ENCODE data around the gene RBM10. TPM values are rescaled to one million over a fixed set of nuclear protein-coding genes. Genes with fewer than 3 reads are reported as not detected.

Gene RBM10
- total RNA-seq (2022; extraction: Qiagen RNA extraction) = 29.2 to 47.5 TPM (median 45.8 TPM) in 5 replicates

GRCh38 chrX:47144626-47145394 is at the start of gene RBM10, which contains the start of gene NDUFB11:
RBM10 (plus strand) TSS chrX:47145221; CDS start chrX:47147482, 2,261 bp downstream.
NDUFB11 (minus strand) TSS chrX:47144702; CDS start chrX:47144679, 23 bp downstream.

GRCh38 chrX:47193475-47194193 is 48.6 kb downstream of the RBM10 start, which contains the start of gene UBA1:
UBA1 (plus strand) TSS chrX:47193829; CDS start chrX:47198803, 4,974 bp downstream.

GRCh38 chrX:47218280-47218919 is 73.4 kb downstream of the RBM10 start, which contains the start of gene CDK16:
CDK16 (plus strand) TSS chrX:47218681; CDS start chrX:47223558, 4,877 bp downstream.

GRCh38 chrX:47232803-47233332 is 87.8 kb downstream of the RBM10 start, which contains the start of gene USP11:
USP11 (plus strand) TSS chrX:47233009; CDS start chrX:47233044, 35 bp downstream.

Other genes with a start within 250 kb of the RBM10 start
- gene JADE3, start 232.8 kb upstream of the RBM10 start, total RNA-seq (2022; extraction: Qiagen RNA extraction) = 10.4 to 14.0 TPM (median 12.7 TPM) in 5 replicates
- gene RGN, start 66.8 kb upstream of the RBM10 start, total RNA-seq (2022; extraction: Qiagen RNA extraction) = 0.06 TPM in 2 of 5 replicates, not detected in the others
- 138 to 156 TPM (median 146 TPM) in 5 replicates for gene NDUFB11, start 519 bp upstream of the RBM10 start, total RNA-seq (2022; extraction: Qiagen RNA extraction)
- 152 to 201 TPM (median 201 TPM) in 5 replicates for gene UBA1, start 48.6 kb downstream of the RBM10 start, total RNA-seq (2022; extraction: Qiagen RNA extraction)
- 79.7 to 120 TPM (median 114 TPM) in 5 replicates for gene CDK16, start 73.5 kb downstream of the RBM10 start, total RNA-seq (2022; extraction: Qiagen RNA extraction)
- gene USP11, start 87.8 kb downstream of the RBM10 start, total RNA-seq (2022; extraction: Qiagen RNA extraction) = 44.4 to 60.6 TPM (median 56.8 TPM) in 5 replicates
- 0.05 TPM in 2 of 5 replicates, not detected in the others for gene ZNF157, start 225.4 kb downstream of the RBM10 start, total RNA-seq (2022; extraction: Qiagen RNA extraction)

Data from A549 treated with dexamethasone at 1 μM for 4 hours (cell line).